Keratinocyte (primary cell): ENCODE results near the gene HPD. TPM values are rescaled to one million over a fixed set of nuclear protein-coding genes. Genes with fewer than 3 reads are reported as not detected.
A peak's percentile ranks its signal among the peaks of the same experiment; 100 is the strongest.

Experiments used
- DNase-seq: peaks from one replicate; pipeline ENCODE4 v3.0.0-alpha.2; 2011; ENCODE audit warnings: low read depth, missing footprints, low spot score
- FAIRE-seq: peaks from 2 replicates; lab custom pipeline; 2011; peaks lifted over from hg19 to GRCh38; lab: Jason Lieb, UNC
- H2AFZ ChIP-seq: 2 replicates; pipeline ENCODE4 v1.6.0; 2012; ENCODE audit warnings: low read length, control low read depth, inconsistent platforms; ENCODE audit not compliant: control insufficient read depth
- H3K27ac ChIP-seq: 2 replicates; pipeline ENCODE4 v1.5.1; 2011; ENCODE audit warnings: low read length; ENCODE audit not compliant: control insufficient read depth, insufficient read depth
- H3K27me3 ChIP-seq: 3 replicates; pipeline ENCODE4 v1.6.0; 2011; ENCODE audit warnings: low read length; ENCODE audit not compliant: control insufficient read depth, insufficient read depth; ENCODE audit errors: extremely low read depth
- H3K36me3 ChIP-seq, 2 experiments: 2 replicates in 1 of 2; 3 replicates in 1 of 2; pipeline ENCODE4 v1.5.1; 2011; ENCODE audit warnings: low read length in 2 of 2, mild to moderate bottlenecking in 1 of 2; ENCODE audit not compliant: control insufficient read depth in 2 of 2, insufficient read depth in 2 of 2; ENCODE audit errors: extremely low read depth in 1 of 2
- H3K4me1 ChIP-seq: 3 replicates; pipeline ENCODE4 v1.5.1; 2011; ENCODE audit warnings: low read length; ENCODE audit not compliant: control insufficient read depth, insufficient read depth; ENCODE audit errors: extremely low read depth
- H3K4me2 ChIP-seq: 3 replicates; pipeline ENCODE4 v1.6.0; 2011; ENCODE audit warnings: low read depth, low read length; ENCODE audit not compliant: control insufficient read depth, insufficient read depth; ENCODE audit errors: extremely low read depth
- H3K4me3 ChIP-seq, 3 experiments: fragments of 200-600 bp in 1 of 3; sonication (generic) in 1 of 3; 2 replicates in 2 of 3; 3 replicates in 1 of 3; pipeline ENCODE4 v1.5.1; 2011 to 2016; ENCODE audit warnings: low read length in 3 of 3, mild to moderate bottlenecking in 3 of 3, control low read depth in 2 of 3, inconsistent platforms in 1 of 3, low read depth in 1 of 3, mixed read lengths in 1 of 3, mixed run types in 1 of 3, moderate library complexity in 1 of 3; ENCODE audit not compliant: control insufficient read depth in 2 of 3, insufficient read depth in 2 of 3; ENCODE audit errors: extremely low read depth in 1 of 3
- H3K79me2 ChIP-seq: 2 replicates; pipeline ENCODE4 v1.6.0; 2012; ENCODE audit warnings: low read length; ENCODE audit not compliant: control insufficient read depth, insufficient read depth
- H3K9ac ChIP-seq: 3 replicates; pipeline ENCODE4 v1.6.0; 2011; ENCODE audit warnings: low read length; ENCODE audit not compliant: control insufficient read depth, insufficient read depth; ENCODE audit errors: extremely low read depth
- H3K9me1 ChIP-seq: 3 replicates; pipeline ENCODE4 v1.6.0; 2011; ENCODE audit warnings: low read length; ENCODE audit not compliant: control insufficient read depth, insufficient read depth; ENCODE audit errors: extremely low read depth
- H3K9me3 ChIP-seq: 2 replicates; pipeline ENCODE4 v1.5.1; 2012; ENCODE audit warnings: low read depth, low read length; ENCODE audit not compliant: control insufficient read depth
- H4K20me1 ChIP-seq: 3 replicates; pipeline ENCODE4 v1.6.0; 2011; ENCODE audit warnings: low read length; ENCODE audit not compliant: control insufficient read depth, insufficient read depth; ENCODE audit errors: extremely low read depth
- EZH2 ChIP-seq: IDR thresholded peaks from one replicate; pipeline ENCODE4 v1.6.1; 2012; ENCODE audit warnings: inconsistent platforms, mild to moderate bottlenecking, low read length, moderate library complexity
- dilution Hi-C: fragments of 300-500 bp; cut with MboI; formaldehyde crosslinking; loops from one replicate; pipeline ENCODE4 v1.7.0; 2020; ENCODE audit warnings: low sequenced_read_pairs; ENCODE audit not compliant: extremely low pct_ligation_motif_present
- polyA plus RNA-seq, 5 experiments: library from polyadenylated mRNA; depleted of rRNA in 3 of 5; stranded (reverse) in 3 of 5; stranded (forward) in 1 of 5; unstranded in 1 of 5; fragments of >200 nt; gene quantifications; 1 replicate in 1 of 5; 2 replicates in 3 of 5; 3 replicates in 1 of 5; pipeline versions ENCODE4 v1.2.1 to v1.2.3, GENCODE V29; 2011 to 2012; ENCODE audit warnings: missing spikeins in 2 of 5, low read depth in 1 of 5, low replicate concordance in 1 of 5
- TF ChIP-seq, protein P1 (sequence below), 3 experiments: IDR thresholded peaks in 1 of 3; conservative IDR thresholded peaks in 1 of 3; optimal IDR thresholded peaks in 1 of 3; 2 replicates in 2 of 3; 3 replicates in 1 of 3; pipeline versions ENCODE3 to v1.5.1; 2011; ENCODE audit warnings: low read length in 3 of 3, mild to moderate bottlenecking in 3 of 3, moderate library complexity in 2 of 3, control low read depth in 1 of 3, inconsistent platforms in 1 of 3; ENCODE audit not compliant: insufficient read depth in 2 of 3; ENCODE audit errors: extremely low read depth in 1 of 3

The HPD gene
- polyA plus RNA-seq, 1 donor (not counting 4 experiments of a cell fraction or from before 2014, with no cell fraction given), result not detected

DNA sequence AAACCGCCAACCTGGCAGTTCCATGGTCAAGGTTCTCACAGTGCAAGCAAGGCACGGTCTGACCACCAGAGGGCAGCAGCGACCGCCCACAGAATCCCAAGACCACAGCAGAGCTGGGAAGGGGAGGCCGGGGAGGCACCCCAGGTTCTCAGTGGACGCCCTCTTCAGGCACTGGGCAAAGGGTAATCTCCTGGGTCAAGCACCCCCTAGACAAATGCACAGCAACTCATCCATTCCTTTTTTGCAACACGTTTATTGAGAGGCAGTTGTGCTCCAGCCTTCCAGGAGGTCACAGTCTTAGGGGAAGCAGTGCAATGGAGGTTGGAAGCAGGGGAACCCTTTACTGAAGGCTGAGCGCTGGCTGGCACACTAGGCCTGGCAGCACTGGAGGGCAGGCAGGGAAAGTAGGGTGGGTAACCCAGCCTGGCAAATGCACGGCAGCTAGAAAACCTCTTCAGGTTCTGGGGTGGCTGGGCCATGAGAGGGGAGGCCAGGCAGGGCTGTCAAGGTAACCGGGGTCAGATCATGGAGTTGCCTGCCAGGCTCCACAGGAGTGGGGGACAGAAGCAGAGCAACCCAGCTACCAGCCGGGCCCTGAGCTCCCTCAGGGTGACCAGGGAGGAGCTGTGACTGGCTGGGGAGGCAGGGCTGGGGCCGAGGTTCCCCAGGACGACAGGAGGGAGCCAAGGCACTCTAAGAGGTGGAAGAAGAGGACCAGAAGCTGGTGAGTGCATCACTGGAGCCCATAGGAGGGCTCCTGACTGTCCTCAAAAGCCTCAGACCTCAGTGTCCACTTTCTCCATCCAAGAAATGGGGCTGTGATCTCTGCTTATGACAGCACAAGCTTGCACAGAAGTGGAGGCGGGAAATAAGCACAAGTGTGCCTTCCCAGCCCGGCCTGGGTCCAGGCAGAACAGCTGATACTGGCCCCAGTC is 63.4 kb downstream of the HPD start:
- H4K20me1 ChIP-seq, result no peaks in the 10 kb centered on the region
- peaks cover 5 to 6% of the 10 kb centered on the region in 2 experiments for H3K36me3 ChIP-seq
- peak overlapping the region in 1 of 3 experiments; percentile 60 for H3K4me3 ChIP-seq
- DNase-seq (no peak), FAIRE-seq (peak; percentile 41)
- peaks cover 5% of the 10 kb centered on the region for H3K79me2 ChIP-seq
- TF ChIP-seq, protein P1, sequence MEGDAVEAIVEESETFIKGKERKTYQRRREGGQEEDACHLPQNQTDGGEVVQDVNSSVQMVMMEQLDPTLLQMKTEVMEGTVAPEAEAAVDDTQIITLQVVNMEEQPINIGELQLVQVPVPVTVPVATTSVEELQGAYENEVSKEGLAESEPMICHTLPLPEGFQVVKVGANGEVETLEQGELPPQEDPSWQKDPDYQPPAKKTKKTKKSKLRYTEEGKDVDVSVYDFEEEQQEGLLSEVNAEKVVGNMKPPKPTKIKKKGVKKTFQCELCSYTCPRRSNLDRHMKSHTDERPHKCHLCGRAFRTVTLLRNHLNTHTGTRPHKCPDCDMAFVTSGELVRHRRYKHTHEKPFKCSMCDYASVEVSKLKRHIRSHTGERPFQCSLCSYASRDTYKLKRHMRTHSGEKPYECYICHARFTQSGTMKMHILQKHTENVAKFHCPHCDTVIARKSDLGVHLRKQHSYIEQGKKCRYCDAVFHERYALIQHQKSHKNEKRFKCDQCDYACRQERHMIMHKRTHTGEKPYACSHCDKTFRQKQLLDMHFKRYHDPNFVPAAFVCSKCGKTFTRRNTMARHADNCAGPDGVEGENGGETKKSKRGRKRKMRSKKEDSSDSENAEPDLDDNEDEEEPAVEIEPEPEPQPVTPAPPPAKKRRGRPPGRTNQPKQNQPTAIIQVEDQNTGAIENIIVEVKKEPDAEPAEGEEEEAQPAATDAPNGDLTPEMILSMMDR (optimal IDR thresholded peaks at IDR 0.05 in 1 of 3, IDR thresholded peaks at IDR 0.05 in 1 of 3, conservative IDR thresholded peaks at IDR 0.05 in 1 of 3; ENCODE audit: extremely low read depth in 1 of 3, insufficient read depth in 2 of 3, low read length in 3 of 3), result peak in 2 of 3 experiments; percentile 97 to 98
- TF ChIP-seq EZH2, result no peak
- no peaks in the 10 kb centered on the region for H3K9me3 ChIP-seq
- H3K27ac ChIP-seq, result peak overlapping the region; percentile 57
- H3K9me1 ChIP-seq, result no peaks in the 10 kb centered on the region
- no peaks in the 10 kb centered on the region for H3K27me3 ChIP-seq
- H3K4me2 ChIP-seq, result peak overlapping the region; percentile 88
- dilution Hi-C loops, result no loop called here
- no peak overlapping the region for H2AFZ ChIP-seq
- H3K4me1 ChIP-seq, result peaks cover 47% of the 10 kb centered on the region
- peak overlapping the region; percentile 56 for H3K9ac ChIP-seq

DNA sequence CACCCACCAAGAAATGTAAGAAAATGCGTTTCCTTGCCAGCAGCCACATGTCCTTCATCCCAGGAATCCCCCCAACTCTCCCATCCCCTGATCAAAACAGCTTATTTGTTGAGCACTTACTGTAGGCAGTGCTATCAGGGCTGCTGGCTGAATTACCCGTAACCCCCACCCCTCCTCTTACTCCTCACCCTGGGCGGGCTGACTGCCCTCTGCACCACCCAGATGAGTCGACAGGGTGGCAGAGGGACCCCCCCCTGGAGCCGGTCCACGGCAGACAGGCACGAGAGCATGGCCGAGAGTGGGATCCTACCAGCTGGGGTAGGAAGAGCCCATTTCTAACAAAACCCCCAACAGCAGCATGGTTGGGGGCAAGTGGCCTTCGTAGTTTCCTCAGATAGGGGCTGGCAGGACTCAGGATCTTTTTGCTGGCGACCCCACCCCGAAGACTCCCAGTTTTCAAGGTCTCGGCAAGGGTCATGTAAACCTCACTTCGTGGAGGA is 64.1 kb downstream of the HPD start:
- peak overlapping the region in 1 of 3 experiments; percentile 60 for H3K4me3 ChIP-seq
- H4K20me1 ChIP-seq, result no peaks in the 10 kb centered on the region
- H3K9me3 ChIP-seq, result no peaks in the 10 kb centered on the region
- peaks cover 5 to 6% of the 10 kb centered on the region in 2 experiments for H3K36me3 ChIP-seq
- peaks cover 47% of the 10 kb centered on the region for H3K4me1 ChIP-seq
- no peak for FAIRE-seq
- dilution Hi-C loops, result no loop called here
- no peaks in the 10 kb centered on the region for H3K9me1 ChIP-seq
- peak overlapping the region; percentile 32 for H2AFZ ChIP-seq
- H3K27me3 ChIP-seq, result no peaks in the 10 kb centered on the region
- H3K9ac ChIP-seq, result peak overlapping the region; percentile 56
- peak overlapping the region; percentile 88 for H3K4me2 ChIP-seq
- H3K27ac ChIP-seq, result peak overlapping the region; percentile 57
- no peak for DNase-seq
- H3K79me2 ChIP-seq, result peaks cover 5% of the 10 kb centered on the region
- TF ChIP-seq, protein P1 (optimal IDR thresholded peaks at IDR 0.05 in 1 of 3, IDR thresholded peaks at IDR 0.05 in 1 of 3, conservative IDR thresholded peaks at IDR 0.05 in 1 of 3; ENCODE audit: extremely low read depth in 1 of 3, insufficient read depth in 2 of 3, low read length in 3 of 3), result no peak
- no peak for TF ChIP-seq EZH2
